Cardiac muscle cell (in vitro differentiated cells and primary cell): ENCODE data around the gene DUOX1. TPM values are rescaled to one million over a fixed set of nuclear protein-coding genes. Genes with fewer than 3 reads are reported as not detected.
"Not testable (repeated sequence)": the region's sequence is repeated elsewhere in the genome, so short reads cannot be mapped to it uniquely, and the experiment has no call there.

ENCODE experiments used
- DNase-seq, 2 donors: peaks; one replicate each; pipeline versions ENCODE4 v3.0.0 to v3.0.0-alpha.2; 2010 to 2017; ENCODE audit warnings: low read depth in 1 of 2, low spot score in 1 of 2
- H3K27ac ChIP-seq: fragments of 200-600 bp; sonication (generic); 2 replicates; pipeline ENCODE4 v1.5.1; 2016
- H3K27me3 ChIP-seq: fragments of 200-600 bp; sonication (generic); 2 replicates; pipeline ENCODE4 v1.6.0; 2016; ENCODE audit warnings: control low read depth
- H3K36me3 ChIP-seq: fragments of 200-600 bp; sonication (generic); 2 replicates; pipeline ENCODE4 v1.5.1; 2016; ENCODE audit warnings: control low read depth
- H3K4me1 ChIP-seq: fragments of 200-600 bp; sonication (generic); 2 replicates; pipeline ENCODE4 v1.8.1; 2017; ENCODE audit warnings: low read depth, mild to moderate bottlenecking, mixed run types
- H3K4me3 ChIP-seq: fragments of 200-600 bp; sonication (generic); 2 replicates; pipeline ENCODE4 v1.5.1; 2016; ENCODE audit warnings: mild to moderate bottlenecking
- H3K9me3 ChIP-seq: fragments of 200-600 bp; sonication (generic); 2 replicates; pipeline ENCODE4 v1.5.1; 2017; ENCODE audit warnings: low read depth, mild to moderate bottlenecking, control low read depth
- CTCF ChIP-seq: IDR thresholded peaks from 2 replicates; pipeline ENCODE4 v1.5.1; 2012; ENCODE audit warnings: low read depth, mild to moderate bottlenecking, low read length
- polyA plus RNA-seq: library from polyadenylated mRNA; unstranded; fragments of >200 nt; fragmentation: Nextera tagmentation; extraction: Ambion mirVana; gene quantifications from 2 replicates; pipeline ENCODE4 v1.2.1, GENCODE V29; 2016
- total RNA-seq: library from RNA; depleted of rRNA; stranded (reverse); fragments of >200 nt; gene quantifications from 2 replicates; pipeline ENCODE4 v1.2.3, GENCODE V29; 2016

DUOX1 gene
- total and polyA plus RNA-seq, 2 experiments from 2014 or later, result 0.45 to 6.2 TPM

GRCh38 chr15:45100884-45101625 is 28.7 kb upstream of the DUOX1 start:
- Histone ChIP-seq H3K27me3 (peaks cover 44% of the 10 kb centered on the region), H3K27ac (no peak overlapping the region), H3K4me1 (no peaks in the 10 kb centered on the region), H3K9me3 (no peaks in the 10 kb centered on the region), H3K4me3 (no peak overlapping the region), H3K36me3 (no peaks in the 10 kb centered on the region)
- no peak for DNase-seq
- TF ChIP-seq CTCF, result no peak

- peaks cover 51% of the 10 kb centered on the region for H3K27me3 ChIP-seq
- H3K4me1 ChIP-seq, result no peaks in the 10 kb centered on the region
- no peaks in the 10 kb centered on the region for H3K36me3 ChIP-seq
- no peak for TF ChIP-seq CTCF
- DNase-seq, result no peak
- H3K9me3 ChIP-seq, result no peaks in the 10 kb centered on the region
- no peak overlapping the region for H3K27ac ChIP-seq
- no peak overlapping the region for H3K4me3 ChIP-seq
These were observed 28.0 kb upstream of the DUOX1 start for GRCh38 chr15:45101749-45102148.

GRCh38 chr15:45102226-45102625 is 27.6 kb upstream of the DUOX1 start:
- Histone ChIP-seq H3K27me3 (peaks cover 53% of the 10 kb centered on the region), H3K4me1 (no peaks in the 10 kb centered on the region), H3K9me3 (no peaks in the 10 kb centered on the region), H3K27ac (no peak overlapping the region), H3K4me3 (no peak overlapping the region), H3K36me3 (no peaks in the 10 kb centered on the region)
- no peak for DNase-seq
- no peak for TF ChIP-seq CTCF

GRCh38 chr15:45104170-45104569 is 25.6 kb upstream of the DUOX1 start:
- not testable (repeated sequence) for H3K4me1 ChIP-seq, DNase-seq, H3K27ac ChIP-seq, H3K36me3 ChIP-seq, H3K9me3 ChIP-seq, H3K4me3 ChIP-seq
- peaks cover 64% of the 10 kb centered on the region for H3K27me3 ChIP-seq

GRCh38 chr15:45105586-45105985 is 24.2 kb upstream of the DUOX1 start:
- Histone ChIP-seq H3K27ac (no peak overlapping the region), H3K4me1 (no peaks in the 10 kb centered on the region), H3K36me3 (no peaks in the 10 kb centered on the region), H3K9me3 (no peaks in the 10 kb centered on the region), H3K27me3 (peaks cover 73% of the 10 kb centered on the region), H3K4me3 (no peak overlapping the region)
- TF ChIP-seq CTCF, result no peak
- no peak for DNase-seq

GRCh38 chr15:45106002-45106790 is 23.6 kb upstream of the DUOX1 start:
- DNase-seq, result no peak

More at GRCh38 chr15:45106002-45106790, 23.6 kb upstream of the DUOX1 start:
- H3K4me1 ChIP-seq, result no peaks in the 10 kb centered on the region
- H3K27ac ChIP-seq, result no peak overlapping the region
- no peaks in the 10 kb centered on the region for H3K9me3 ChIP-seq
- H3K4me3 ChIP-seq, result no peak overlapping the region
- TF ChIP-seq CTCF, result no peak
- no peaks in the 10 kb centered on the region for H3K36me3 ChIP-seq
- H3K27me3 ChIP-seq, result peaks cover 77% of the 10 kb centered on the region
